H9 (cell line): ENCODE measurements around the gene PEX10. TPM values are rescaled to one million over a fixed set of nuclear protein-coding genes. Genes with fewer than 3 reads are reported as not detected.

Source experiments
- DNase-seq: peaks from one replicate; pipeline ENCODE4 v3.0.0-alpha.2; 2017
- H2AFZ ChIP-seq: one replicate; pipeline ENCODE4 v1.6.1; 2013; ENCODE audit warnings: mild to moderate bottlenecking, low read length, control low read depth, moderate library complexity
- H2AK5ac ChIP-seq: 2 replicates; pipeline ENCODE4 v1.6.1; 2013; ENCODE audit warnings: low read length, control low read depth, mixed read lengths; ENCODE audit not compliant: insufficient read length
- H2BK120ac ChIP-seq: one replicate; pipeline ENCODE4 v1.6.1; 2013; ENCODE audit warnings: low read depth, mild to moderate bottlenecking, low read length, control low read depth, inconsistent platforms; ENCODE audit not compliant: poor library complexity, severe bottlenecking
- H2BK12ac ChIP-seq: 2 replicates; pipeline ENCODE4 v1.6.1; 2013; ENCODE audit warnings: low read length, control low read depth, mixed read lengths, low read depth; ENCODE audit not compliant: insufficient read length
- H2BK15ac ChIP-seq: 2 replicates; pipeline ENCODE4 v1.6.1; 2013; ENCODE audit warnings: low read depth, low read length, control low read depth
- H2BK20ac ChIP-seq: one replicate; pipeline ENCODE4 v1.6.1; 2013; ENCODE audit warnings: low read depth, mild to moderate bottlenecking, low read length, control low read depth, inconsistent platforms; ENCODE audit not compliant: poor library complexity, severe bottlenecking
- H2BK5ac ChIP-seq: 2 replicates; pipeline ENCODE4 v1.6.1; 2013; ENCODE audit warnings: low read length, control low read depth, mixed read lengths; ENCODE audit not compliant: insufficient read length
- H3K14ac ChIP-seq: 2 replicates; pipeline ENCODE4 v1.6.1; 2013; ENCODE audit warnings: low read length, control low read depth; ENCODE audit not compliant: insufficient read depth
- H3K18ac ChIP-seq: 2 replicates; pipeline ENCODE4 v1.6.1; 2013; ENCODE audit warnings: low read depth, mild to moderate bottlenecking, mixed read lengths, low read length, control low read depth; ENCODE audit not compliant: insufficient read length
- H3K23ac ChIP-seq: 2 replicates; pipeline ENCODE4 v1.6.1; 2013; ENCODE audit warnings: low read length, control low read depth, mixed read lengths, low read depth; ENCODE audit not compliant: insufficient read length
- H3K23me2 ChIP-seq: 2 replicates; pipeline ENCODE4 v1.6.1; 2013; ENCODE audit warnings: low read depth, mild to moderate bottlenecking, mixed read lengths, low read length, control low read depth; ENCODE audit not compliant: insufficient read length, poor library complexity, severe bottlenecking
- H3K27ac ChIP-seq: 2 replicates; pipeline ENCODE4 v1.5.1; 2013; ENCODE audit warnings: low read length, control low read depth, mixed read lengths, low read depth; ENCODE audit not compliant: insufficient read length
- H3K27me3 ChIP-seq: 2 replicates; pipeline ENCODE4 v1.6.1; 2013; ENCODE audit warnings: low read length, control low read depth, inconsistent platforms; ENCODE audit not compliant: insufficient read depth
- H3K4ac ChIP-seq: 2 replicates; pipeline ENCODE4 v1.6.1; 2013; ENCODE audit warnings: low read depth, mild to moderate bottlenecking, control low read depth, inconsistent platforms, low read length, moderate library complexity
- H3K4me1 ChIP-seq: 2 replicates; pipeline ENCODE4 v1.6.1; 2013; ENCODE audit warnings: low read length, control low read depth, inconsistent platforms; ENCODE audit not compliant: insufficient read depth
- H3K4me2 ChIP-seq: 2 replicates; pipeline ENCODE4 v1.6.1; 2013; ENCODE audit warnings: low read length, control low read depth, mixed read lengths; ENCODE audit not compliant: insufficient read length, insufficient read depth
- H3K56ac ChIP-seq: 2 replicates; pipeline ENCODE4 v1.6.1; 2013; ENCODE audit warnings: low read depth, mild to moderate bottlenecking, mixed read lengths, low read length, control low read depth; ENCODE audit not compliant: insufficient read length
- H3K79me1 ChIP-seq: 2 replicates; pipeline ENCODE4 v1.6.1; 2013; ENCODE audit warnings: low read depth, mild to moderate bottlenecking, moderate library complexity, low read length, control low read depth, inconsistent platforms; ENCODE audit not compliant: insufficient read depth, poor library complexity, severe bottlenecking
- H3K79me2 ChIP-seq: 2 replicates; pipeline ENCODE4 v1.6.1; 2013; ENCODE audit warnings: low read length, control low read depth, inconsistent platforms; ENCODE audit not compliant: insufficient read depth
- H3K9ac ChIP-seq: 2 replicates; pipeline ENCODE4 v1.6.1; 2013; ENCODE audit warnings: low read length, control low read depth, mixed read lengths; ENCODE audit not compliant: insufficient read length; ENCODE audit errors: extremely low read depth
- H3K9me3 ChIP-seq: one replicate; pipeline ENCODE4 v1.6.1; 2013; ENCODE audit warnings: low read depth, low read length, inconsistent platforms; ENCODE audit not compliant: control insufficient read depth
- H3T11ph ChIP-seq: one replicate; pipeline ENCODE4 v1.6.1; 2013; ENCODE audit warnings: mild to moderate bottlenecking, low read length, control low read depth, inconsistent platforms
- H4K20me1 ChIP-seq: one replicate; pipeline ENCODE4 v1.6.1; 2013; ENCODE audit not compliant: control insufficient read depth, insufficient read length, insufficient read depth
- H4K5ac ChIP-seq: 2 replicates; pipeline ENCODE4 v1.6.1; 2013; ENCODE audit warnings: low read depth, mild to moderate bottlenecking, mixed read lengths, low read length, control low read depth; ENCODE audit not compliant: insufficient read length
- H4K8ac ChIP-seq: replicated peaks from 2 replicates; pipeline ENCODE4 v1.6.1; 2013; ENCODE audit warnings: low read length, control low read depth, mixed read lengths, low read depth; ENCODE audit not compliant: insufficient read length
- H4K91ac ChIP-seq: 2 replicates; pipeline ENCODE4 v1.6.1; 2013; ENCODE audit warnings: low read depth, mild to moderate bottlenecking, moderate library complexity, mixed read lengths, low read length, control low read depth; ENCODE audit not compliant: insufficient read length
- H3K27ac Mint-ChIP-seq, 3 experiments: 2 replicates in 2 of 3; 3 replicates in 1 of 3; pipeline ENCODE4 v1.8.0; 2020 to 2021; ENCODE audit warnings: mixed read lengths in 3 of 3, mild to moderate bottlenecking in 1 of 3, moderate library complexity in 1 of 3
- H3K27me3 Mint-ChIP-seq: 2 replicates; pipeline ENCODE4 v1.8.0; 2021; ENCODE audit warnings: low read depth, mild to moderate bottlenecking, moderate library complexity, mixed read lengths
- H3K36me3 Mint-ChIP-seq, 3 experiments: 2 replicates in 2 of 3; 3 replicates in 1 of 3; pipeline ENCODE4 v1.8.0; 2020 to 2021; ENCODE audit warnings: low read depth in 3 of 3, mixed read lengths in 3 of 3; ENCODE audit not compliant: insufficient read depth in 1 of 3
- H3K4me1 Mint-ChIP-seq, 2 experiments: 2 replicates each; pipeline ENCODE4 v1.8.0; 2020; ENCODE audit warnings: mixed read lengths in 2 of 2
- H3K4me3 Mint-ChIP-seq, 2 experiments: 2 replicates in 1 of 2; 3 replicates in 1 of 2; pipeline ENCODE4 v1.8.0; 2020 to 2021; ENCODE audit warnings: mild to moderate bottlenecking in 2 of 2, mixed read lengths in 2 of 2, moderate library complexity in 1 of 2
- H3K9me3 Mint-ChIP-seq, 2 experiments: 2 replicates in 1 of 2; 3 replicates in 1 of 2; pipeline ENCODE4 v1.8.0; 2020; ENCODE audit warnings: mild to moderate bottlenecking in 2 of 2, mixed read lengths in 2 of 2, moderate library complexity in 1 of 2
- CTCF ChIP-seq: fragments of 200-600 bp; sonication (generic); conservative IDR thresholded peaks from 3 replicates; pipeline ENCODE4 v1.8.0; 2021; ENCODE audit warnings: antibody characterized with exemption, mild to moderate bottlenecking
- WGBS: extraction: QIAGEN DNeasy Blood & Tissue Kit; methylation state at CpG from one replicate; pipeline ENCODE4 v1.1.7; 2013; ENCODE audit warnings: missing lambda C conversion rate, low lambda C conversion rate, mixed read lengths; ENCODE audit not compliant: insufficient read length; ENCODE audit errors: extremely low coverage; 5-methylcytosine and 5-hydroxymethylcytosine counted together
- total RNA-seq: library from RNA; stranded (reverse); gene quantifications from 2 replicates; pipeline ENCODE4 v1.2.1, GENCODE V29; 2021

The PEX10 gene
- total RNA-seq, 1 experiment from 2014 or later: 34.4 TPM

GRCh38 chr1:2445823-2446215 is 33.5 kb upstream of the PEX10 start:
- no peak overlapping the region for H3K56ac ChIP-seq
- Mint-ChIP-seq H3K9me3 (no peaks in the 10 kb centered on the region), H3K27me3 (peaks cover 45% of the 10 kb centered on the region), H3K36me3 (no peaks in the 10 kb centered on the region), H3K4me1 (peaks cover 3 to 15% of the 10 kb centered on the region in 2 experiments; a peak in 3 of 4 replicates), H3K4me3 (no peak overlapping the region), H3K27ac (no peak overlapping the region)
- H4K91ac ChIP-seq: no peak overlapping the region
- no peak for TF ChIP-seq CTCF
- H4K8ac ChIP-seq: no peak overlapping the region
- H3K14ac ChIP-seq: no peak overlapping the region
- H3K27me3 ChIP-seq: peaks cover 14% of the 10 kb centered on the region; the same call in 1 of the 2 replicates
- no peak overlapping the region for H3K18ac ChIP-seq
- H3K4me2 ChIP-seq: no peak overlapping the region
- no peak overlapping the region for H2BK120ac ChIP-seq
- H3K79me1 ChIP-seq: no peaks in the 10 kb centered on the region
- H3K9ac ChIP-seq: no peak overlapping the region
- no peaks in the 10 kb centered on the region for H3K79me2 ChIP-seq
- H4K5ac ChIP-seq: no peak overlapping the region
- no CpG with 5 or more reads among the region's 15 CpGs for WGBS
- H2AK5ac ChIP-seq: no peak overlapping the region
- H2BK5ac ChIP-seq: no peak overlapping the region
- H3K9me3 ChIP-seq: no peaks in the 10 kb centered on the region
- DNase-seq: no peak
- peaks cover 6% of the 10 kb centered on the region for H3K23me2 ChIP-seq
- H2BK12ac ChIP-seq: no peak overlapping the region
- no peak overlapping the region for H2BK15ac ChIP-seq
- no peak overlapping the region for H3T11ph ChIP-seq
- H2AFZ ChIP-seq: no peak overlapping the region
- no peaks in the 10 kb centered on the region; the same call in 1 of the 2 replicates for H3K4me1 ChIP-seq
- H3K4ac ChIP-seq: no peak overlapping the region
- no peak overlapping the region for H3K23ac ChIP-seq
- H2BK20ac ChIP-seq: no peak overlapping the region
- H4K20me1 ChIP-seq: no peaks in the 10 kb centered on the region
- no peak overlapping the region for H3K27ac ChIP-seq
